ENCODE results near the gene ADAM10.
"Not testable (repeated sequence)": the region's sequence is repeated elsewhere in the genome, so short reads cannot be mapped to it uniquely, and the experiment has no call there.

ADAM10 gene

GRCh38 chr15:58749532-58750337 is at the start of gene ADAM10:
Gene ADAM10 (minus strand): TSS chr15:58749707. CDS start chr15:58749534, 173 bp downstream.
- DNase-seq (ENCODE audit: low spot score) = peak; percentile 95

GRCh38 chr15:58797505-58797904 is 48.0 kb upstream of the ADAM10 start:
- no peak for DNase-seq (ENCODE audit: low spot score)

GRCh38 chr15:58795825-58796224 is 46.3 kb upstream of the ADAM10 start:
- DNase-seq (ENCODE audit: low spot score) = no peak

GRCh38 chr15:58793862-58794261 is 44.4 kb upstream of the ADAM10 start:
- DNase-seq (ENCODE audit: low spot score) = peak; percentile 26

- no peak for DNase-seq (ENCODE audit: low spot score)
These were observed 38.7 kb upstream of the ADAM10 start for GRCh38 chr15:58788056-58788710.

- DNase-seq (ENCODE audit: low spot score) = no peak
These were observed 35.8 kb upstream of the ADAM10 start for GRCh38 chr15:58785355-58785754.

GRCh38 chr15:58779554-58779953 is 30.0 kb upstream of the ADAM10 start:
- DNase-seq (ENCODE audit: low spot score) = no peak

GRCh38 chr15:58777107-58777506 is 27.6 kb upstream of the ADAM10 start:
- DNase-seq (ENCODE audit: low spot score) = no peak

- DNase-seq (ENCODE audit: low spot score) = no peak
These were observed 25.9 kb upstream of the ADAM10 start for GRCh38 chr15:58775402-58775801.

GRCh38 chr15:58773024-58773423 is 23.5 kb upstream of the ADAM10 start:
- DNase-seq (ENCODE audit: low spot score) = no peak

GRCh38 chr15:58771621-58772250 is 22.2 kb upstream of the ADAM10 start:
- peak; percentile 32 for DNase-seq (ENCODE audit: low spot score)

GRCh38 chr15:58770857-58771620 is 21.5 kb upstream of the ADAM10 start, which contains the start of gene MINDY2:
Gene MINDY2 (plus strand): TSS chr15:58771302. CDS start chr15:58771396, 94 bp downstream.
- DNase-seq (ENCODE audit: low spot score) = peak; percentile 91

- peak; percentile 42 for DNase-seq (ENCODE audit: low spot score)
These were observed 21.0 kb upstream of the ADAM10 start for GRCh38 chr15:58770519-58770856.

- DNase-seq (ENCODE audit: low spot score) = not testable (repeated sequence)
These were observed 19.1 kb upstream of the ADAM10 start for GRCh38 chr15:58768601-58769004.

GRCh38 chr15:58766290-58766689 is 16.8 kb upstream of the ADAM10 start:
- DNase-seq (ENCODE audit: low spot score) = no peak

GRCh38 chr15:58764468-58764867 is 15.0 kb upstream of the ADAM10 start:
- no peak for DNase-seq (ENCODE audit: low spot score)

GRCh38 chr15:58762731-58763130 is 13.2 kb upstream of the ADAM10 start:
- DNase-seq (ENCODE audit: low spot score) = no peak

- no peak for DNase-seq (ENCODE audit: low spot score)
These were observed 12.8 kb upstream of the ADAM10 start for GRCh38 chr15:58762285-58762684.

GRCh38 chr15:58761010-58761388 is 11.5 kb upstream of the ADAM10 start:
- no peak for DNase-seq (ENCODE audit: low spot score)

- no peak for DNase-seq (ENCODE audit: low spot score)
These were observed 11.0 kb upstream of the ADAM10 start for GRCh38 chr15:58760385-58761009.

GRCh38 chr15:58758141-58758540 is 8.6 kb upstream of the ADAM10 start:
- DNase-seq (ENCODE audit: low spot score) = no peak

- DNase-seq (ENCODE audit: low spot score) = no peak
These were observed 6.4 kb upstream of the ADAM10 start for GRCh38 chr15:58755956-58756355.
